ENCODE data around the gene RNF26. TPM values are rescaled to one million over a fixed set of nuclear protein-coding genes. Genes with fewer than 3 reads are reported as not detected.

Gene RNF26
- total and polyA plus RNA-seq, 2 donors (not counting 3 experiments of a cell fraction or from before 2014, with no cell fraction given): 40.1 to 43.8 TPM

DNA sequence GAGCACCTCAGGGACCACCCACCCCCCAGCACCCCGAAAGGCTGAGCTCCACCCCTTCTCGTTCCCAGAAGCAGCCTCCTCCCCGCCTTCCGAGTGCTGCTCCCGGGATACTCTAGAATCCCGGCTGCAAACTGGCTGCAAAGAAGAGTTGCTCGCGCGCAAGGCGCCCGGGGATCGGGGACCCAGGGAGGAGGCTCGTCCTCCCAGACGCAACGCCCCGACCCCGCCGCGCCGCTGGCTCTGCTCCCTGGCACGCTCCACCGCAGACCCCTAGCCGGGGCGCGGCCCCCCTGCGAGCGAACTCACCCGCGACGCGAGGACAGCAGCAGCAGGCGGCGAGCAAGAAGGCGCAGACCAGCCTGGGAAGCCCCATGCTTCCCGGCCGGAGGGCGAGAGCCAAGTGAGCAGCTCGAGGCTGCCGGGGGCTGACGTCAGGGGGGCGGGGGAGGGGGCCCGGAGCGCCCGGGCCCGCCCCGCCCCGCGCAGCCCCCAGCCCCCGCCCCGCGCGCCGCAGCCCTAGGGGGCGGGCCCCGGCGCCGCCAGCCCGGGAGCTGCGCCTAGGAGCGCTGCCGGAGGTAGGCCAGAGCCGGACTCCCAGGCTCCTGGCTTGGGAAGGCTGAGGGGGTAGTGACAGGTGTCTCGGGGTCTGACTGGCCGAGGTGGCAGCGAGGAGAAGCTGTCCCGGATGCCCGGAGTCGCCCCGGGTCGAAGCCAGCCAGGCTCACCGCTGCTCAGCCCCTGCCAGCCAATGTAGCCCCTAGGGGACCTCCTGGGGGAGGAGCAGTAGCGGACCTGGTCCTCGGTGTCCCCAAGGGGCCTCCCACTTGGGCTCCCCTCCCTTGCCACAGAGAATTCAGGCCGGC, 17.4 kb upstream of the RNF26 start, which contains the start of gene MCAM:
Gene MCAM (minus strand): TSS at position 402 of the 863 bp plus-strand sequence. CDS start 29 bp downstream, at position 373.
- dilution Hi-C loops (cut with MboI; ENCODE audit: extremely low pct_ligation_motif_present, low sequenced_read_pairs) (no loop called here), intact Hi-C loops (cut with micrococcal nuclease) (loop anchor here (5.0 kb wide), 2 partner anchors 250 to 405 kb away; partner anchors contain the start of gene VPS11)
- BruUV-seq (replicated peaks): TSS peak; percentile 6
- CTCF ChIA-PET: interaction anchor here (3.3 to 15.9 kb wide), 3 partner anchors 10 to 111 kb away, joined by 17 to 301 read pairs (median 136); partner anchors contain the start of genes C1QTNF5 and CBL
- FAIRE-seq (peak; percentile 73), DNase-seq (ENCODE audit: low read depth, low spot score) (peak; percentile 65)
- Histone ChIP-seq H3K27ac (ENCODE audit: insufficient read depth, low read depth, low read length) (peak within 1 kb of the TSS; percentile 93), H3K9ac (replicated peaks; ENCODE audit: extremely low read depth, insufficient read depth, low read length) (peak within 1 kb of the TSS; percentile 81), H3K9me1 (replicated peaks; ENCODE audit: control insufficient read depth, extremely low read depth, insufficient read depth, low read length) (no peaks in the 10 kb centered on the region), H3K4me3 (replicated peaks in 1 of 3; ENCODE audit: insufficient read depth in 1 of 3, low read depth in 1 of 3, low read length in 3 of 3) (peak within 1 kb of the TSS; percentile 87 to 93 (median 89)), H3K4me1 (ENCODE audit: control insufficient read depth, extremely low read depth, insufficient read depth, low read length) (peaks cover 58% of the 10 kb centered on the region), H3K36me3 (ENCODE audit: control insufficient read depth in 2 of 2, extremely low read depth in 1 of 2, insufficient read depth in 2 of 2, low read length in 2 of 2) (peaks cover 9 to 25% of the 10 kb centered on the region in 2 experiments), H2AFZ (ENCODE audit: low read depth, low read length) (peak within 1 kb of the TSS; percentile 31), H3K9me3 (replicated peaks; ENCODE audit: control insufficient read depth, insufficient read depth, low read length) (no peaks in the 10 kb centered on the region), H3K79me2 (ENCODE audit: control insufficient read depth, insufficient read depth, low read length) (peaks cover 55% of the 10 kb centered on the region), H3K4me2 (ENCODE audit: insufficient read depth, low read length) (peak within 1 kb of the TSS; percentile 62), H3K27me3 (ENCODE audit: control insufficient read depth in 2 of 2, insufficient read depth in 2 of 2, low read length in 2 of 2) (no peaks in the 10 kb centered on the region), H4K20me1 (replicated peaks; ENCODE audit: control insufficient read depth, extremely low read depth, insufficient read depth, low read length) (no peaks in the 10 kb centered on the region)
- TF ChIP-seq POLR2A (IDR thresholded peaks at IDR 0.05; ENCODE audit: low read depth, low read length) (peak; percentile 95), EZH2 (IDR thresholded peaks at IDR 0.05; ENCODE audit: borderline replicate concordance, low read depth, low read length, severe bottlenecking) (no peak), GATA2 (IDR thresholded peaks at IDR 0.05; ENCODE audit: insufficient read depth, insufficient read length, low read depth, low read length) (no peak), FOS (IDR thresholded peaks at IDR 0.05; ENCODE audit: borderline replicate concordance, insufficient read depth, low read length) (no peak), JUN (IDR thresholded peaks at IDR 0.05; ENCODE audit: borderline replicate concordance, insufficient read depth, insufficient read length, low read depth) (no peak), MAX (IDR thresholded peaks at IDR 0.05; ENCODE audit: insufficient read depth, insufficient read length) (no peak), MYC (IDR thresholded peaks at IDR 0.05; ENCODE audit: low read depth, low read length) (no peak), POLR2AphosphoS5 (IDR thresholded peaks at IDR 0.05; ENCODE audit: insufficient read depth, low read depth, low read length) (peak; percentile 96)
- TF ChIP-seq, protein P1, sequence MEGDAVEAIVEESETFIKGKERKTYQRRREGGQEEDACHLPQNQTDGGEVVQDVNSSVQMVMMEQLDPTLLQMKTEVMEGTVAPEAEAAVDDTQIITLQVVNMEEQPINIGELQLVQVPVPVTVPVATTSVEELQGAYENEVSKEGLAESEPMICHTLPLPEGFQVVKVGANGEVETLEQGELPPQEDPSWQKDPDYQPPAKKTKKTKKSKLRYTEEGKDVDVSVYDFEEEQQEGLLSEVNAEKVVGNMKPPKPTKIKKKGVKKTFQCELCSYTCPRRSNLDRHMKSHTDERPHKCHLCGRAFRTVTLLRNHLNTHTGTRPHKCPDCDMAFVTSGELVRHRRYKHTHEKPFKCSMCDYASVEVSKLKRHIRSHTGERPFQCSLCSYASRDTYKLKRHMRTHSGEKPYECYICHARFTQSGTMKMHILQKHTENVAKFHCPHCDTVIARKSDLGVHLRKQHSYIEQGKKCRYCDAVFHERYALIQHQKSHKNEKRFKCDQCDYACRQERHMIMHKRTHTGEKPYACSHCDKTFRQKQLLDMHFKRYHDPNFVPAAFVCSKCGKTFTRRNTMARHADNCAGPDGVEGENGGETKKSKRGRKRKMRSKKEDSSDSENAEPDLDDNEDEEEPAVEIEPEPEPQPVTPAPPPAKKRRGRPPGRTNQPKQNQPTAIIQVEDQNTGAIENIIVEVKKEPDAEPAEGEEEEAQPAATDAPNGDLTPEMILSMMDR (IDR thresholded peaks at IDR 0.05; ENCODE audit: extremely low read depth in 1 of 2, insufficient read depth in 1 of 2, low read depth in 1 of 2, low read length in 2 of 2): no peak
- POLR2A ChIA-PET: interaction anchor here (1.2 to 2.6 kb wide), 6 partner anchors 9 to 222 kb away, joined by 3 to 18 read pairs (median 5); partner anchors contain the start of gene DPAGT1
